HG03196 (cell line): ENCODE measurements around the gene ZSCAN20.

Experiments
- ATAC-seq: cut with Tn5 transposase; IDR thresholded peaks from one replicate; pipeline ENCODE4 v1.9.1; 2021; ENCODE audit not compliant: unreplicated experiment

ZSCAN20 gene

DNA sequence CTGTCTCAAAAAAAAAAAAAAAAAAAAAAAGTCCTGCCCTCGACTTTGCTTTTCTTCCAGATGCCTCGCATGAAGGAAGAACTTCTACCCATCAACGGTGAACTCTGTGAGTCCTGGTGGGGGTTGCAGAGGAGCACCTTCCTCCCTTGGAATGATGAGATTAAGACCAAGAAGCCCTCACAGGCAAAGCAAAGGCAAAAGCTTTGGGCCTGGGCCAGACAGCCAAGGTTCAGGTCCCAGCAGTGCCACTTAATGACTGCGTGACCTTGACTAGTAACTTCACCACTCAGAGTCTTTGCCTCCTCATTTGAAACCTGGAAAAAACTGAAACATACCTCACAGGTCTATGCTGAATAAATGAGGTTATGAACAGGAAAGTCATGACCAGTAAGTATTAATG, 55.5 kb downstream of the ZSCAN20 start:
- no peak for ATAC-seq

DNA sequence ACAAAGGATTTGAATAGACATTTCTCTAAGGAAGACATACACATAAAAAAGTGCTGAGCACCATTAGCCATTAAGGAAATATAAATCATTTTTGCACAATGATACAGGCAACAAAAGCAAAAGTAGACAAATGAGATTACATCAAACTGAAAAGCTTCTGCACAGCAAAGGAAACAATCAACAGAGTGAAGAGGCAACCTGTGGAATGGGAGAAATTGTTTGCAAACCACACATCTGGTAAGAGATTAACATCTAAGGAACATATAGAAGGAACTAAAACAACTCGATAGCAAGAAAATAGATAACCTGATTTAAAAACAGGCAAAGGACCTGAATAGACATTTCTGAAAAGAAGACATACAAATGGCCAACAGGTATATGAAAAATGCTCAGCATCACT, 57.5 kb downstream of the ZSCAN20 start:
- ATAC-seq = no peak

DNA sequence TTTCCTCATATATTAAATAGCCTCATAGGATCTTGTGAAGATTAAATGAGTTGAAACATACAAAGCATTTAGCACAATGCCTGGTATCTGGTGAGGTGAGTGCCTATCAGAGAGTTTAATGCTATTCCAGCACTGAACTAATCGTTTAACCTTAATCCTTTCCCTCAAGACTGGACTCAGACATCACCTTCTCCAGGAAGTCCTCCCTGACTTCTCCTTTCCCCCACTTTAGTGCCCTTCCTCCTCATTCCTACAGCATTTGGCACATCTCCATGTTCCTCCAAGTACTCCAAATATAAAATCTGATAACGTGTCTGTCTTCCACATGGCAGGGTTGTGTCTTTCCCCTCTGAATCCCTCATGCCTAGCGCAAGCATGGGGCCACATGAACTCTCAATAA, 59.8 kb downstream of the ZSCAN20 start:
- no peak for ATAC-seq

DNA sequence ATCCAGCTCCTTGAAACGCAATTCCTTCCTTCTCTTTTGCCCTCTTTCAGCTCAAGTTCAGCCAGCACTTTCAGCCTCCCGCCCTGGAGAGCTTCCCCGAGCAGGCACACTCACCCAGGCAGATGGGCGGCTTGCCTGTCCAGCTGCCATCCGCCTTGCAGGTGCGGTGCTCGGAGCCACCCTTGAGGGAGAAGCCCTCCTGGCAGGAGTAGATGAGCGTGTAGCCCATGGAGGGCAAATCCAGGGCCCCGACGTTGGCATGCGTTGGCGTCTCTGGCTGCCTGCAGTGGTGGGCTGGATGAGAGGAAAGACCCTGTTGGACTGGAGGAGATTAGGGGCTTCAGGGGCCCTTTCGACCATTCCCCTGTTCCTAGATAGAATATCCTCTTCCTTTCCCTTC, 60.5 kb downstream of the ZSCAN20 start:
- ATAC-seq = no peak

DNA sequence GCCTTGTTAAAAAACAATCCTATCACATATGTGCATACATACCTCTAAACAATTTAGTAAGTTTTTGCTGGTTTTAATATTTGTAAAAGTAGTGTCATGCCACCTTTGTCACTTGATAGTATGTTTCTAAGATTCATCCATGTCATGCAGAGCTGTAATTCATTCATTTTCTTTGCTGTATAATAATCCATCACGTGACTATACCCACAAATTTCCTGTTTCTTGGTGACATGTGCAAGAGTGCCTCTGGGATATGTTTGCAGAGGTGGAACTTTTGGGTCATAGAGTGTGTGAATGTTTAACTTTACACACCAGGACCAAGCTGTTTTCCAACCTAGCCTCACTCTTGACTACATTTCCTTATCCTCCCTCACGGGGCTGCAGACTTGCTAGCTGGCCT, 62.9 kb downstream of the ZSCAN20 start:
- ATAC-seq = no peak

DNA sequence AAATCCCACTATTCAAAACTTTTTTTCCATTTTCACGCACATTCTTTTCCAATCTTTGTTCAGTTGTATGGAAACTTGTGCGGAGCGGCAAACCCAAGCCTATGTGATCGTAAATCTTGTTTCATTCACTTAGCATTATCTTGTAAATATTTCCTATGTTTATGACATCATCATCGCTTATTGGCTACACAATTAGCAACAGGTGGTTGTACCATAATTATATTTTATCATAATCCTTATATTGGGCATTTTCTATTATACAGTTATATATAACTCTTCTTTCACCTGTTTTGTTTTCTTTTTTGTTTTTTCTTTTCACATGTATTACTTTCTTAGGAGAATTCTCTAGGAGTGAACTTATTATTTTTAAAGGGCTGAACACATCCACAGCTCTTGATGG, 65.4 kb downstream of the ZSCAN20 start:
- ATAC-seq = no peak

DNA sequence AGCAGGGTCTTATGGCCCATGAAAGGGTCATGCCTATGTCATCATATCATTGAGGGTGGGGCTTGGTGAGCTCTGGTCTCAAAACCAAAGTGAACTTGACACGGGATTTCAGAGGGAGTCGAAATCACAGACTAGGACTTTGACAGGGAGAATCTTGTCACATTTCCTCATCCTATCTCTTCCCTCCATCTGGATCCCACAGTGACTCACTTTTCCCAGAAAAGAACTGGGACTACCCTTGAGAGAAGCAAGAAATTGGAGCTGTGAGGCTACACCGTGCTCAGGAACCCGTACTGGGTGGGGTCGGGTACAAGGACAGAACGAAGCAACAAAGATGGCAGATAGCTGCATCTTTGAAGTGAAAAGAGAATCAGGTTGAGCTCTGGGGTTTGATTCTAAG, 69.5 kb downstream of the ZSCAN20 start:
- ATAC-seq = no peak
